ENCODE data around the gene C6orf132.
"Not testable (repeated sequence)": the region's sequence is repeated elsewhere in the genome, so short reads cannot be mapped to it uniquely, and the experiment has no call there.

Gene C6orf132, protein sequence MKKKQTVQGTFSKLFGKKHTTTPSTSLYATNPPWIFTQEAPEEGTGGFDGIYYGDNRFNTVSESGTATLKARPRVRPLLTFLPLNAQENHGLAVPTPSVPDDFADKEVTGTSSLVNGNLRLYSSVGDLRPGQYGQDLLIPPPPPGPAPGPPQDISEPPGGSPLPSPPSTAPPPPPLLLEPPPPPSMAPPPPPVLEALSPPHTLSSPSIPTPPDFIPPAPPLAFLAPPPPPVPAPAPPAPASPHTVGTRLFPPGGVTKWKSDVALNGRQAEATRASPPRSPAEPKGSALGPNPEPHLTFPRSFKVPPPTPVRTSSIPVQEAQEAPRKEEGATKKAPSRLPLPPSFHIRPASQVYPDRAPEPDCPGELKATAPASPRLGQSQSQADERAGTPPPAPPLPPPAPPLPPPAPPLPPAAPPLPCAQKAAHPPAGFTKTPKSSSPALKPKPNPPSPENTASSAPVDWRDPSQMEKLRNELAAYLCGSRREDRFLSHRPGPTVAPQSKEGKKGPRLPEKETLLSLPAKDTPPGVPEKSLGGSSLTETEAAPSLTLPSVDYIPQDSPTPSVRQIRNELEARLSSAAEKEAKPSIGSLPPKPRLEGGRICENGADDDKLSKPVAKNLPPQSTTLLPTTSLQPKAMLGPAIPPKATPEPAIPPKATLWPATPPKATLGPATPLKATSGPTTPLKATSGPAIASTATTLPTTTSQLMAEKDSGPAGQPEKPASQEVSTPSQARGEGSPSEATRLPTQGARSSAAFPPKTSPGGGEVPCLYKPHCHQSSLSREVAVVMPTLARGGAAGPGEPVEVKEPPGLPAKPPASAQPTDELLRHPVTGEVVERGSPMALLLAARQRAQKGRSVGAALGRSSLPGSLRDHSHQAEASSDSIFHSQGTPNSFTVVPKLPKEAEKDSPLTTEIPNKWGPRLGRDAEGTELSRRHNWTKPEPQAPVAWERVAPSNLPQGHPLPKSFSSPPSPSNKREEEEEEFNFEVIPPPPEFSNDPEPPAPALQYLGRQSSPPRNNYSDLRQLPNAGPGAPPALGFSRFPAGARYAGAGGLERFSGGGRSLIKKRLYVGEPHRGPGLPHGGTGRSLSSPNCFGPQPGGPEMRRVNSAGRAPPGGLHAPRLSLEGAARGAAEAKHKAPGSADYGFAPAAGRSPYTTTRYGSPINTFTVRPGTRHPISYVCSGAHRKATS

DNA sequence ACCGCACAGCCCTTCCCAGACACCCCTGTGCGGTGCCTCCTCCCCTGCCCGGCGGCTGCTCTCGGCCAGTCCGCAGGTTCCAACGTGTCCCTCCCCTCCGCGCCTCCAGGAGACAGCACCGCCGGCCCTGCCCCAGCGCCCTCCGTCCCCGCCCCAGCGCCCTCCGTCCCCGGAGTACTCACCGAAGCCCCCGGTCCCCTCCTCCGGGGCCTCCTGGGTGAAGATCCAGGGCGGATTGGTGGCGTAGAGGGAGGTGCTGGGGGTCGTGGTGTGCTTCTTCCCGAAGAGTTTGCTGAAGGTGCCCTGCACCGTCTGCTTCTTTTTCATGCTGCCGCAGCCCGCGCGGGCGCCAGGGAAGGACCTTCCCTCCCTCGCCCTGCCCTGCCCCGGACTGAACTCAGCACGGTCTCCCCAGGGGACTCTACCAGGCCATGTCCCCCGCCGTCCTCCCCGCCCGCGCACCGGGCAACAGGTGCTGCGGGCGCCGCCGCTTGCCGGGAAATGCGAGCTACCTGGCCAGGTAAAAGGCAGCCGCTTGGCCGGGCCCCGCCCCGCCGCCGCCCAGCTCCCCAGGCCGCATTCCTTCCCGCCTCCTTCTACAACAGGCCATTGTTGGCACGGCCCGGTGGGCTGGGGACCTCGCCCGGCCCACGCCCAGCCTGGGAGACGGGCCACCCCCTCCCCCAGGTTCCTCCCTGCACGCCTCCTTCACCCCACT, at the start of gene C6orf132:
C6orf132 (minus strand) TSS at position 503 of the 718 bp plus-strand sequence; CDS start at position 327, 176 bp downstream.
- DNase-seq, result no peak

DNA sequence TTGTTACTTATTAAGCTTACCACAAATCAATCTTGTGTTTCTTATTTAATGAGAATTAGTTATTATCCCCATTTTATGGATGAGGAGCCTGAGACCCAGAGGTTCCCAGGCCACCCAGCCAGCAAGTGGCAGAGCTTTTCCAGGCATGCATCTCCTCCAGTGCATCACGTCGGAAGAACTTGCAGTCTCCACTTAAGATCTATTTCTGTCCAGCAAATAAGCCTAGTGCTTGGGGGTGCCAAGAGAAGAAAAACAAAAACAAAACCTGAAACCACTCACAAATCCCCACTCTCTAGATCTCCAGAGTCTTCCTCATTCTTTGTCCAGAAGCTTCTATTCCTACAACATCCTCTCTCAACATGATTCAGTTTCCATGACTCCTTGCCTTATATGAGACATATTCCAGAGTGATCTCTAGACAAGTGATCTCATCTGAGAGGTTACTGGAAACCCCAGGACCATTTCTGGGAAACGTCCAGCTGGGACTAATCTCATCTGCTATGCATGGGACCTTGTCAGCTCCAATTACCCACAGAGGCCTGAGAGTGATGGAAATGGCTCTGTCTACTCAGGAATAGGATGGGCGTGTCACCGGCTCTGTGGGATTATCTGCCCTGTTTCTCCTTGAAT, 48.2 kb upstream of the C6orf132 start:
- no peak for DNase-seq

DNA sequence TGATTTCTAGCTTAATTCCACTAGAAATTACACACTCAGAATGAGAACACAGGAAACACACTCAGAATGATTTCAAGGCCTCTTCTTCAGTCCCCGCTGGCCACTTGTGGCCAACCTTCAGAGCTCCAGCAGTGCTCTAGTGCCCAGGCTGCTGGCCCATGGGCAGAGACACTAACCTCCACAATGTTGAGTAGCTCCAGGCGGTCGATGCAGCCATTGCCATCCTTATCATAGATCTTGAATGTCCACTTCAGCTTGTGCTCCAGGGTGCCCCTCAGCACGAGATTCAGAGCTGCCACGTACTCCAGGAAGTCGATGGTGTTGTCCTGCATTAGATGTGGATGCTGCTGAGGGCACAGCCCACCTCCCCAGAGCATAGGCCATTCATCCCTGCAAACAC, 46.0 kb upstream of the C6orf132 start:
- DNase-seq, result no peak

DNA sequence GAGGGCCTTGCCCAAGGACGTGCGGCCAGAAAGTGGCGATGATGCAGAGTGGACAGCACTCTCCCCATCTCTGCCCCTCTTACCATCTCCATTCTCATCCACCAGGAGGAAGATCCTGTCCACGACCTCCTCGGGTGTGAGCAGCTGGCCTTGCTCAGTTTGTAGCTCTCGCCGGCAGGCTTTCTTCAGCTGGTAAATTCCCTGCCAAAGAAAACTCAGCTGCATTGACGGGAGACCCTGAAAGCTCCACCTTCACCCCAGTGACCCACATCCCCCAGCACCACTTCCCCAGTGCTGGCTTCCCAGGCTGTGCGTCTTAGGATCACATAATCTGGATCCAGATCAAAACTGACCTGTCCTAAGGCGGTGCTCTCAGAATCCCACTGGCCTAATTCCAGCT, 43.2 kb upstream of the C6orf132 start:
- DNase-seq, result no peak

DNA sequence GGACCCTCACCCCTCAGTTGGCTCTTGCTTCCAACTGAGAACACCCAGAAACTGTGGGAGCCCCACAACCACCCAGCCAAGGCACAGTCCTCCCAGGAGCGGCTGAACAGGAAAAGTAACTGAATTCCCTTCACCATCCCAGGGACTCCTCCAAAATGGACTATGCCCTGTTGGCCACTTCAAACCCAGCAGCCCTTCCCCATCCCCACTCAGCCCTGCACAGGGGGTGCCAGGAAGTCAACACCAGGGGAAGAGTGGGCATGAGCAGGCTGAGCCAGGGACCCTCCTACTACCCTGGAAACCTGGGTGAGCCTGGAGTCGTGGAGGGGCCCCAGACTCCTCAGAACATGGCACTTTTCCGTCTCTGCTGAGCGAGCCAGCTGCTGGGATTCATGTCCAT, 42.1 kb upstream of the C6orf132 start:
- DNase-seq, result no peak

DNA sequence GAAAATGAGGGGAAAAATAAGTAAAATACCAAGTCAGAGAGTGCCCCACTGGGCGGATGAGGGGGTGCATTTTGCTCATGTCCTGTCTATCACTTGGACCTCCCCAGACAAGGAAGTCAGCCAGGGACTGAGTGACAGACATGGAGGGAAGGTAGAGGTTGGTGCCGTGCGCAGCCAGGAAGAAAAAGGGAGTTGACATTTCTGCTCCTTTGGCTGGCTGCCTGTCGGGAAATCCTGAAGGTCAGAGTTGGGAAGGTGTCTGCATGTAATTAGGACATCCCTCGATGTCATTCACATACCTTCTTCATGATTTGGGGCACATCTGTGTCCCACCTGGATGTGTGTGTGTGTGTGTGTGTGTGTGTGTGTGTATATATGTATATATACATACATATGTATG, 39.7 kb upstream of the C6orf132 start:
- no peak for DNase-seq

DNA sequence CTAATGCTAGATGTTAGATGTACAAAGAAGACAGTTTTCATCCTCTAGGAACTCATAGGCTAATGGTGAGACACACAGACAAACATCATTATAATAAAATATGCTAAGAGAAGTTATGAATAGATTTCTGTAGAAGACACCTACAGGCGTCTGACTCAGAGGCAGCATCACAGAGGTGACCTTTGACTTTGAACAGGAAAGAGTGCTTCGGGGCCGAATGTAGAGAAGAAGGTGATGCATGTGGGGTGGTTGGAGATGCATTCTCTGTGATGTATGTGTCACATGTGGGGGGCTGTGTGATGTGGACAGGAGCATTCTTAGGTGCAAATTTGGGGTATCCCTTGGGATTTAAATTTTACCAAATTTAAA, 37.5 kb upstream of the C6orf132 start:
- no peak for DNase-seq

DNA sequence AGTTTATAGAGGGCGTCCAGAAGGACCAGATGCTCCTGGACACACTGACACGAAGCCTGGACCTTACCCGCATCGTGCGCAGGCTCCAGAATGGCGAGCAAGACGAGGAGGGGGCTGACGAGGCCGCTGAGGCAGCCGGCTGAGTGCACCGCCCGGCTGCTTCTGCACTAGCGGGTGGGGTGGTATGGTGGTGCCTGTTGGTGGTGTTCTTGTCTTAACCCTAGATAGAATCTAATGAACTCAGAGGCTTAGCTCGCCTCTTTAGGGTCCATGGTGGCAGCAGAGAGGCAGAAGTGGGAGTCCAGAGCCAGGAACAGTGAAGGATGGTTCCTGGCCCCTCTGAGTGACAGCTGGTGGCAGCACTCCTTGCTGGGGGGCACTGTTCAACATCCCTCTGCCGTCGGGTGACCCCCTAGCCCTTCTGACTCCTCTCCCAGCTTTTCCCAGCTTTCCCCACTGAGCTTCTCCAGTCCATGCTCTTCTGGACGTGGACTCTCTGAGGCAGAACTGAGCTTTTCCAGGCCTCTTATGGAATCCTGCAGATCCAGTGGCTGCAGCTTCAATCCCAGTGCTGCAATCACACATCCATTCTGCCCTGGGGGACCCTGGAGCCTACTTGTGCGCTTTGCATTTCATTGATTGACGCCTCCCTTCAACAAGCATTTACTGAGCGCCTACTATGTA, 37.0 kb upstream of the C6orf132 start:
- no peak for DNase-seq

DNA sequence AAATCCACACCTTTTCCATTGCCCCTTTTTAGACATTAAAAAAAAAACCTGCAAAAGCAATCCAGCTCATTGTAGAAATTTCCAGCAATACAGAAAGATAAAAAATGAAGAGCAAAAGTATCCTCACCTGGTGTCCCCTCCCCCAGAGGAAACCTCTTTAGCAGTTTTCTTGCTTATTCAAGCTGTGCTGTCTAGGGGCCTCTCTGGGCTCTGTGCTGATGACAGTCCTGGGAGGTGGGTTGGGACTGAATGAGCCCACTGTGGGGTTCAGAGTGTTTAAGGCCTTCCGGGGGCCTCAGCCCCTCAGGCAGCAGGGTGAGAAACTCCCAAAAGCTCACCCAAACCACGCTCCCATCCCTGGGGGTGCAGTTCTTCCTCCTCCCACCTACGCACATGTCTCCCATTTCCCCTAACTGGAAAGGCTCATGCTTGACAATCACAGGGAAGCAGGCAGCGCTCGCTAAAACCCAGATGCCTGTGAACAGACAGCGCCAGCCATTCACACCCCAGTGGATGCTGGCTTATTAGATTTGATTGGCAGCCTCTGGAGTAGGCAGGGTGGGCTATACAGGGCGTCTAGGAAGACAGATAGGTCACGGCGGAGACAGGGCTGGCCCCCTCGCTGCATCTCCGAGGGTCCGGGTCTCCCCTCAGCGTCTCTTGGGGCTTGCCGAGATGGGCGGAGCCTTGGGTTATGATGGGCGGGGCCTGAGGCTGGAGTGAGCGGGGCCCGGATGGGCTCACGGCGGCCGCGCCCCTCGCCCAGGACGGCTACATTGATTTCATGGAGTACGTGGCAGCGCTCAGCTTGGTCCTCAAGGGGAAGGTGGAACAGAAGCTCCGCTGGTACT, 35.3 kb upstream of the C6orf132 start:
- DNase-seq, result no peak

DNA sequence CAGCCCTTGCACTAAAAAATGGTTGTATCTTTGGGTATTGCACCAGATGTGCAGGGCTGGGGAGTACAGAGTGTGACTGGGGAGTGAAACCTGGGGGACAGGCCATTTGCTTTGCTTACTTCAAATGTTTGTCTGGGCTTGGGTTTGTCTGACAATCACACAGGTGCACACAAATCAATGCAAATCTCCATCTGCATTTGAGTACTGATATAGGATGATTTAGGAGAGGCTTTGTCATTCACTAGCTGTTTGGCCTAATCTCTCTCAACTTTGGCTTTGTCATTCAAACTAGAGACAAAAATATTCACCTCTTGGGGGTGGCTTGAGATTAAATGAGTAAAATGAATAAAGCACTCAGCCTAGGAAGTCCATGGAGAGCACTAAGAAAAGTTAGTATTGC, 34.6 kb upstream of the C6orf132 start:
- no peak for DNase-seq

DNA sequence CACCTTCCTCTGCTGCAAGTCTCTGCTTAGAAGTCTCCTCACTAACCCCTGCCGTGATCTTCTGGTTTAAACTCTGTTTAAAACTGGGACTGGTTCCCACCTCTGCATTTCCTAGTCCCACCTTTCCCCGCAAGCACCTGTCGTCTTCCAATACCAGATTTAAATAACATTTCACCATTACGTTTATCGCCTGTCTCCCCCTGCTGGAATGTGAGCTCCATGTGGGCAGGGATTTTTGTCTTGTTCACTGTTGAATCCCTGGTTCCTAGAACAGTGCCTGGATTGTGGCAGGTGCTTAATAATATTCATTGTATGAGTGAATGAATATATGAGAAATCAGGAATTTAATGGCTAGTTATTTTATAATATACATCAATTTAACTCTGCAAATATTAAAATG, 33.4 kb upstream of the C6orf132 start:
- DNase-seq, result no peak

DNA sequence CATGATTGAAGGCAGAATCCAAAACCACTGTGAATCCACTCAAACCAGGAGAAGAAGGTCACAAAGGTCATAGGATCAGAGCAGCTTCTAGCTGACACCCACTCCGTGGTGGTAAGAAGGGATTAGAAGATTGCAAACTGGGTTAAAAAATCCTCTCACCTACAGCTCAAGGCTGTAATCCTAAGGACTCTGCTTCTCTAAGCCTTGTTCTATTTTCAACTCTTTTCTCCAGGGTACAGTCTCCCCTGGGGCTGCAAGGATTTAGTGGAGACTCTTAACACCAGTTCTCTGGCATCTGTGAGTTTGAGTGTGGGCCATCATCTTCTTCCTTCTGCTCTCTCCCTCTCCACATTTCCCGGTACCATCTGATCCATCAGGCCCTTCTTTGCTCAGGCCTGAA, 30.7 kb upstream of the C6orf132 start, which contains the start of gene GUCA1A:
GUCA1A (plus strand) TSS at position 264 of the 400 bp plus-strand sequence. CDS start 250 bp downstream, outside the sequence.
- no peak for DNase-seq

DNA sequence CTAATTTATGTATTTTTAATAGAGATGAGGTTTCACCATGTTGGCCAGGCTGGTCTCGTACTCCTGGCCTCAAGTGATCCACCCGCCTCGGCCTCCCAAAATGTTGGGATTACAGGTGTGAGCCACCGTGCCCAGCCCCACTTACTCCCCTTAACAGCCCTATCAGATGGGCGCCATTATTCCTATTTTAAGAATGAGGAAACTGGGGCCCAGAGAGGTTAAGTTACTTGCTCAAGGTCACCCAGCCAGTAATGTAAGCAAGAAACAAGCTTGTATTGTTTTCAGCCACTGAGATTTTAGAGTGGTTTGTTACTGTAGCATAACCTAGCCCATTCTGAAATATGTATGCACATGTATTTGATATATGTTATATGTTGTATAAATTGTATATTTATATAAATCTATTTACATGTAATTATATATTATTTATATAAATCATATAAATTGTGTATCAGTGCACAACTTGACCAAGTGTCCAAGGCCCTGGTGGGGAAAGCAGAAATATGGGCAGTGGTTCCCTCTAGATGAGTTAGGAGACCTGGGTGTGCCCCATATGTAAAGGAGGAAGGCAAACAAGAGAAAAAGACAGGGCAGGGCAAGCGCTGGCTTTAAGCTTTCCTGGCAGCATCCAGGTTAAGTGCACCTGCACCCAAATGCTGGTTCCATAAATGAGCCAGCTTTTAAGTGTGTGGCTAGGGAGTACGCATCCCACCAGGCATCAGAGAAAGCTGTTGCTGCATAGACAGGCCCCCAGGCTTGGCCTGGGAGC, 29.6 kb upstream of the C6orf132 start:
- DNase-seq, result no peak

DNA sequence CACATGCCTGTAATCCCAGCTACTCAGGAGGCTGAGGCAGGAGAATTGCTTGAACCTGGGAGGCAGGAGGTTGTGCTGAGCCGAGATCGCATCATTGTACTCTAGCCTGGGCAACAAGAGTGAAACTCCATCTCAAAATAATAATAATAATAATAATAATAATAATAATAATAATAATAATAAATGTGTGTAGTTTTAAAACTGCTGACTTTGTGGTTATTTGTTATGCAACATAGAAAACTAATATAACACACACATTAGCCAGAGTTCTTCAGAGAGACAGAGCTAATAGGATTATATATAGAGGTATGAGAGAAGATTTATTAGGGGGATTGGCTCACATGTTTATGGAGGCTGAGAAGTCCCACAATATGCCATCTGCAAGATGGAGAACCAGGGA, 27.4 kb upstream of the C6orf132 start:
- not testable (repeated sequence) for DNase-seq

DNA sequence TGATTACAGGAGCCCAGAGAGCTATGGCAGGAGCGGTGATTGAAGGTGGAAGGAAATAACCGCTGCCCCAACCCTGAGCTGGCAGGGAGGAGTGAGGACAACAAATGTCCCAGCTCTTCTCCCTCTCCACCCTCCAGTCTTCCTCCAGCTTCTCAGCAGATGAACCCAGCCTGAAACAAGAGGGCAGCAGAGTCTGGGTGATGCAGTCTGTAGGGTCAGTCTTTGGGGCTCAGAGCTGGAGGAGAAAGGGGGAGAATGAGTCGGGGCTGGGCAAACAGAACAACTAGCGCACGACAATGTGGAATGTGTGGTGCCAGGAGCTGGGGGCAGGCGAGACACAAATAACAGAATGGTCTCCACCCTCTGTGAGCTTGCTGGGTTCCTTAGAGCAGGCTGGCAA, 26.2 kb upstream of the C6orf132 start:
- DNase-seq, result no peak

DNA sequence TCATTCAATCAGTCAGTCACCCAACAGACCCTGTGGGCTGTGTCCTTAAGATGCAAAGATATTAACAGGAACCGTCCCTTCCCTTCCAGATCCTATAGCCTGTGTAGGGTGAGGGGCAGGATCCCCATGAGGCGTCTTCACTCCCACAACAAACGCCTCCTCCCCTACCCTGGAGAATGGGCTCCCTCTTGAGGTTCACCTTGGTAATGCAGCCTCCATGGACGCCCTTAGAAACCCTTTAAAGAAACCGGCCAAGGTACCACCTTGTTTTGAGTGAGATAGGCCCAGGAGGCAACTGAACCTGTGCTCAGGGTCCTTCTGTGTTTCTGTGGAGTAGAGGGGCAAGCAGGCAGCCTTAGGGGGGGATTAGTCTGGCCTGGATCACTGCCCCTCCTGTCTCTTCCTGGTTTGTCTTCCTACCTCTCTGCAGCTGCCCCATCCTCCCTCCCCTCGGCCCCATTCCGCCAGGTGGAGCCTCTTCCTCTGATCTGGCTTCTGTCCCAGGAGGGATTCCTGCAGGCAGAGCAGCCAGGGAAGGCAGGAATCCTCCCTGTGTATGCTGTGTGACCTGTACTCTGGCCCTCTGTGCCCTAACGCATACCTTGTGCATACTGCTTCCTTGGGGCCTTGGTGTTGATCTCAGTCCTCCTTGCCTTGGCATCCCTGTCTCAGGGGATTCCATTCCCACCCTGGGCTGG, 24.2 kb upstream of the C6orf132 start:
- no peak for DNase-seq

DNA sequence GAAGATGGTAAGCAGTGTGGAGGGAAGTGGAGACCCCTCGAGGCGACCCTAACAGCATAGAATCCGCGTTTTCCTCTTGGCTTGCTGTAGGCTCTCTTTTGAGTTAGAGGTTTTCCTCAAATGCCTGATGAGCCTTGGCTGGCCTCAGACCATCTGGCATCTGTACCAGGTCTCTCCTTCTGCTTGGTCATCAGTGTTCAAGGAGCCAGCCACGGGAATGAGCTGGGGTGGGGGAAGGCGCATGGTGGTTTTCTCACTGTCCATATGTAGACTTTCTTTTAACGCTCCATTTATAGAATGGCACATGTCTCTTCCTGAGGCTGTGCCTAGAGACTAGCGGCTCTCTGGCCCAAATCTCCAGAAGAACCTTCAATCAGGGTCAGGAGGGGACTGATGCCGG, 22.6 kb upstream of the C6orf132 start:
- no peak for DNase-seq

DNA sequence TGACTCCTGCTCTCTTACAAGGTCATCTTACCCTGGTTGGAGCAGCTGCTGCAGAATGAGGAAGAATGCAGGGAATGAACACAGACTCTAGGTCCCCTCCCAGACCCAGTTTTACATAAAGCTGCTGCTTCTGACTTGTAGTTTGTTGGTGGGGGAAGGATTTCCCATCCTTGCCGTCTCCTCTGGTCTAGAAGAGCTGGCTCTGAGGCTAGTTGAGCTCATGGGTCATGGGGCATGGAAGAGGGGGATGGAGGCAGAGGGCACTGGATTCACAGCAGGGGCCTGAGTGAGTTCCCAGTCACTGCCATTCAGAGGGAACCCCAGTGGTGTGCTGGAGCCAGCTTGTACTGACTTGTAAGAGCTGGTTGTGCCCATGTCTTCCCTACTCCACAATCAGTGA, 21.6 kb upstream of the C6orf132 start:
- no peak for DNase-seq

DNA sequence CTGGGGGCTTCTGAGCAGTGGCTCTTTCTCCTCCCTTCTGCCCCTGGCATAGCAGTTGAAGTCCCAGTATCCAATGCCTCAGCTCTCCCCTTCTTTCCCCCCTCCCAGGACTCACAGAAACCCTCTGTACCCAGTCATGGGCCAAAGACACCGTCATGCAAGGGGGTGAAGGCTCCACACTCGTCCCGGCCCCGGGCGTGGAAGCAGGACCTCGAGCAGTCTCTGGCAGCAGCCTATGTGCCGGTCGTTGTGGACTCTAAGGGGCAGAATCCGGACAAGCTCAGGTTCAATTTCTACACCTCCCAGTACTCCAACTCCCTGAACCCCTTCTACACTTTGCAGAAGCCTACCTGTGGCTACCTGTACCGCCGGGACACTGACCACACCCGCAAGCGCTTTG, 20.4 kb upstream of the C6orf132 start:
- no peak for DNase-seq
